Activated CD8-positive, alpha-beta T cell treated with anti-CD3 and anti-CD28 coated beads, Interleukin-2, amount 10 ng/mL, durations not matched to agents 7 days and 5 days (primary cell): Measurements from ENCODE around the gene TTC36. TPM values are rescaled to one million over a fixed set of nuclear protein-coding genes. Genes with fewer than 3 reads are reported as not detected.

Experiments
- ATAC-seq: fragments of 150-1000 bp; cut with Tn5 transposase; one replicate; pipeline ENCODE4 v1.10.0; 2021; ENCODE audit warnings: moderate library complexity
- CTCF ChIA-PET: fragments of 350-600 bp; sonication (Branson Sonifier 250); formaldehyde crosslinking; loops from one replicate; lab custom pipeline; 2021; ENCODE audit warnings: antibody characterized with exemption; lab: Charles Lee
- POLR2A ChIA-PET: fragments of 350-600 bp; sonication (Branson Sonifier 250); formaldehyde crosslinking; loops from one replicate; lab custom pipeline; 2021; ENCODE audit warnings: antibody characterized with exemption; lab: Charles Lee
- DNase-seq: peaks from one replicate; pipeline ENCODE4 v3.0.0-alpha.2; 2020
- H3K27ac Mint-ChIP-seq: one replicate; pipeline ENCODE4 v1.8.0; 2021; ENCODE audit warnings: mild to moderate bottlenecking, mixed read lengths
- H3K27me3 Mint-ChIP-seq: one replicate; pipeline ENCODE4 v1.8.0; 2021; ENCODE audit warnings: low read depth, mixed read lengths
- H3K36me3 Mint-ChIP-seq: one replicate; pipeline ENCODE4 v1.8.0; 2021; ENCODE audit warnings: low read depth, mixed read lengths
- H3K4me1 Mint-ChIP-seq: one replicate; pipeline ENCODE4 v1.8.0; 2021; ENCODE audit warnings: low read depth, mixed read lengths
- H3K4me3 Mint-ChIP-seq: one replicate; pipeline ENCODE4 v1.8.0; 2021; ENCODE audit warnings: mild to moderate bottlenecking, mixed read lengths
- H3K9me3 Mint-ChIP-seq: one replicate; pipeline ENCODE4 v1.8.0; 2022; ENCODE audit warnings: mixed read lengths; ENCODE audit not compliant: insufficient read depth
- total RNA-seq, 2 experiments: library from RNA; stranded (reverse); gene quantifications; one replicate each; pipeline ENCODE4 v1.2.3, GENCODE V29; 2021

TTC36 gene
- total RNA-seq, 2 experiments from 2014 or later = 0.37 to 0.99 TPM

DNA sequence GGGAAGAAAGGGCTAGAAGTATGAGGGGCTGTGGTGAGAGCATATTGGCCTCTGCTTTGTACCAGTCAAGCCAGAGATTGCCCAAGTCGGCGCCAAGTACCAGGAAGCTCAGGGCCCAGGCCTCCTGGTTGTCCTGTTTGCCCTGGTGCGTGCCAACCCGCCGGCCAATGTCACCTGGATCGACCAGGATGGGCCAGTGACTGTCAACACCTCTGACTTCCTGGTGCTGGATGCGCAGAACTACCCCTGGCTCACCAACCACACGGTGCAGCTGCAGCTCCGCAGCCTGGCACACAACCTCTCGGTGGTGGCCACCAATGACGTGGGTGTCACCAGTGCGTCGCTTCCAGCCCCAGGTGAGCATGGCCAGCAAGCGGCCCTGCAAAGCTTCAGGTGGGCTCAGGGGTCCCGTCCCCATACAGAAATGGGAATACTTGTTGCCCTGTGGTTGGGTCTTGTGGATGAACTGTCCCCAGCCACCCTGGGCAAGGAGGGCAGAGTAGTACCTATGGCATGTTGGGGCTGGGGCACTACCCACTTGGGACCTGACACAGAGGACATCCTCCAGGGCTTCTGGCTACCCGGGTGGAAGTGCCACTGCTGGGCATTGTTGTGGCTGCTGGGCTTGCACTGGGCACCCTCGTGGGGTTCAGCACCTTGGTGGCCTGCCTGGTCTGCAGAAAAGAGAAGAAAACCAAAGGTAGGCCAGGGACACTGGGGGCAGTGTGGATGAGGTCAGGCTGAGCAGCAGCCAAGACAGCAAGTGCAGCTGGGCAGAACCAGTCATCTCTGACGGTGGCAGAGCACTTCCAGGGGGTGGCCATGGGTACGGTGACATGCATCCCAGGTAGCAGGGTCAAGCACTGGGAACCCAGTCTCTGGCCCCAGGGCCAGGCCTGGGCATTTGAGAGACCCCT is 5.8 kb downstream of the TTC36 start:
- ATAC-seq = no peak
- no peak overlapping the region for H3K27ac Mint-ChIP-seq
- H3K4me3 Mint-ChIP-seq = no peak overlapping the region
- POLR2A ChIA-PET = no interaction called here
- H3K4me1 Mint-ChIP-seq = peaks cover 24% of the 10 kb centered on the region
- no peaks in the 10 kb centered on the region for H3K27me3 Mint-ChIP-seq
- CTCF ChIA-PET = no interaction called here
- no peaks in the 10 kb centered on the region for H3K36me3 Mint-ChIP-seq
- H3K9me3 Mint-ChIP-seq = no peaks in the 10 kb centered on the region
- DNase-seq = no peak

DNA sequence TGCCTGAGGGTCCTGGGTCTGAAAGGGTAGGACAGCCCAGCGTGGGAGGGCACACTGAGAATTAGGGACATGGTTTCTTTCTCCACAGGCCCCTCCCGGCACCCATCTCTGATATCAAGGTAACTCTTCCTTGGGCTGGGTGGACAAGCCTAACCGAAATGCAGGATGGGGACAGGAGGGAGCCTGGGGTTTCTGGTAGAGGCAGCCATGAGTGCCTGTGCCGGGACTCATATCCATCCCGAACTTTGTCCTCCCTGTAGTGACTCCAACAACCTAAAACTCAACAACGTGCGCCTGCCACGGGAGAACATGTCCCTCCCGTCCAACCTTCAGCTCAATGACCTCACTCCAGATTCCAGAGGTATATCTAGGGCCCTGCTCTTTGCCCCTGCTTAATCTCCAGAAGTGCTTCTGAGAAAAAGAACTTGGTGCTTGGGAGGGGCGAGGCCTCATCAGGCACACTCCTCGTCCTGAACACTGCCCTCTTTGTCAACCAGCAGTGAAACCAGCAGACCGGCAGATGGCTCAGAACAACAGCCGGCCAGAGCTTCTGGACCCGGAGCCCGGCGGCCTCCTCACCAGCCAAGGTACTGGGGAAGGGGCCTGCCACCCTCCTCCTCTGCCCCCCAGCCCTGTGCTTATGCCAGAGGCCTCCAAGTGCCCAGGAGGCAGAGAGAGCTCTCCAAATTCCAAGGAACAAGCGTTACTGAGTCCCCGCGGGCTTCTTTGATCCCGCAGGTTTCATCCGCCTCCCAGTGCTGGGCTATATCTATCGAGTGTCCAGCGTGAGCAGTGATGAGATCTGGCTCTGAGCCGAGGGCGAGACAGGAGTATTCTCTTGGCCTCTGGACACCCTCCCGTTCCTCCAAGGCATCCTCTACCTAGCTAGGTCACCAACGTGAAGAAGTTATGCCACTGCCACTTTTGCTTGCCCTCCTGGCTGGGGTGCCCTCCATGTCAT is 6.8 kb downstream of the TTC36 start:
- Mint-ChIP-seq H3K9me3 (no peaks in the 10 kb centered on the region), H3K4me3 (no peak overlapping the region), H3K27ac (no peak overlapping the region), H3K36me3 (peaks cover 2% of the 10 kb centered on the region), H3K4me1 (peaks cover 23% of the 10 kb centered on the region), H3K27me3 (no peaks in the 10 kb centered on the region)
- DNase-seq = no peak
- ATAC-seq = no peak
- POLR2A ChIA-PET = no interaction called here
- CTCF ChIA-PET = no interaction called here

DNA sequence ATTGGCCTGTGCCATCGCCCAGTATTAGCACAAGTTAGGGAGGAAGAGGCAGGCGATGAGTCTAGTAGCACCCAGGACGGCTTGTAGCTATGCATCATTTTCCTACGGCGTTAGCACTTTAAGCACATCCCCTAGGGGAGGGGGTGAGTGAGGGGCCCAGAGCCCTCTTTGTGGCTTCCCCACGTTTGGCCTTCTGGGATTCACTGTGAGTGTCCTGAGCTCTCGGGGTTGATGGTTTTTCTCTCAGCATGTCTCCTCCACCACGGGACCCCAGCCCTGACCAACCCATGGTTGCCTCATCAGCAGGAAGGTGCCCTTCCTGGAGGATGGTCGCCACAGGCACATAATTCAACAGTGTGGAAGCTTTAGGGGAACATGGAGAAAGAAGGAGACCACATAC is 8.0 kb downstream of the TTC36 start:
- H3K27ac Mint-ChIP-seq = no peak overlapping the region
- H3K27me3 Mint-ChIP-seq = no peaks in the 10 kb centered on the region
- CTCF ChIA-PET = no interaction called here
- H3K4me1 Mint-ChIP-seq = peaks cover 11% of the 10 kb centered on the region
- H3K9me3 Mint-ChIP-seq = no peaks in the 10 kb centered on the region
- H3K4me3 Mint-ChIP-seq = no peak overlapping the region
- DNase-seq = no peak
- peaks cover 2% of the 10 kb centered on the region for H3K36me3 Mint-ChIP-seq
- POLR2A ChIA-PET = no interaction called here
- no peak for ATAC-seq

DNA sequence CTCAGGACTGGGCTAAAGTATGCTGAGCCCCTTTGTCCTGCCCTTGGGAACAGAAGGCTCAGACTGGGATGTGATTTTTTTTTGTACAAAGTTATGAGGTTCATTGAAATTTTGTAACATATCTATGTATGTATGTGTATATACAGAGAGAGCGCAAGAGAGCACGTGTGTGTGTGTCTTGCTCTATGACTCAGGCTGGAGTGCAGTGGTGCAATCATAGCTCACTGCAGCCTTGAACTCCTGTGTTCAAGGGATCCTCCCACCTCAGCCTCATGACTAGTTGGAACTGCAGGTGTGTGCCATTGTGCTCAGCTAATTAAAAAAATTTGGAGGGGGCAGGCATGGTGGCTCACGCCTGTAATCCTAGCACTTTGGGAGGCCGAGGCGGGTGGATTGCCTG is 9.5 kb downstream of the TTC36 start:
- no peak overlapping the region for H3K27ac Mint-ChIP-seq
- H3K9me3 Mint-ChIP-seq = no peaks in the 10 kb centered on the region
- peaks cover 6% of the 10 kb centered on the region for H3K4me1 Mint-ChIP-seq
- DNase-seq (no peak), ATAC-seq (no peak)
- no peaks in the 10 kb centered on the region for H3K27me3 Mint-ChIP-seq
- H3K36me3 Mint-ChIP-seq = peaks cover 2% of the 10 kb centered on the region
- ChIA-PET POLR2A (no interaction called here), CTCF (interaction anchor here (1.0 kb wide), 1 partner anchor 72 kb away, joined by 4 read pairs; no protein-coding TSS in a partner anchor)
- no peak overlapping the region for H3K4me3 Mint-ChIP-seq

DNA sequence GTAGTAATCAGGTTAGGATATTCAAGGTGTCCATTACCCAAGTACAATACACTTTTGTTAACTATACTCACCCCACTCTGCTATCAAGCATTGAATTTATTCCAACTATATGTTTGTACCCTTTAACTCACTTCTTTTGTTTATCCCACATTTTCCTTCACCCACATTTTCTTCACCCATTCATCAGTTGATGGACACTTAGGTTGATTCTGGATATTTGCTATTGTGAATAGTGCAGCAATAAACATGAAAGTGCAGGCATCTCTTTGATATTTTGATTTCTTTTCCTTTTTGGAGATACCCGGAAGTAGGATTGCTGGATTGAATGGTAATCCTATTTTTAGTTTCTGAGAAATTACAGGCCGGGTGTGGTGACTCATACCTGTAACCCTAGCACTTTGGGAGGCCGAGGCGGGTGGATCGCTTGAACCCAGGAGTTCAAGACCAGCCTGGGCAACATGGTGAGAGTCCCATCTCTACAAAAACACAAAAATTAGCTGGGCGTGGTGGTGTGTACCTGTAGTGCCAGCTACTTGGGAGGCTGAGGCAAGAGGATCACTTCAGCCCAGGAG is 10.2 kb downstream of the TTC36 start:
- no peak for ATAC-seq
- Mint-ChIP-seq H3K4me3 (no peak overlapping the region), H3K36me3 (peaks cover 2% of the 10 kb centered on the region), H3K9me3 (no peaks in the 10 kb centered on the region), H3K27ac (no peak overlapping the region), H3K4me1 (peaks cover 2% of the 10 kb centered on the region), H3K27me3 (no peaks in the 10 kb centered on the region)
- no peak for DNase-seq
- ChIA-PET CTCF (no interaction called here), POLR2A (no interaction called here)

DNA sequence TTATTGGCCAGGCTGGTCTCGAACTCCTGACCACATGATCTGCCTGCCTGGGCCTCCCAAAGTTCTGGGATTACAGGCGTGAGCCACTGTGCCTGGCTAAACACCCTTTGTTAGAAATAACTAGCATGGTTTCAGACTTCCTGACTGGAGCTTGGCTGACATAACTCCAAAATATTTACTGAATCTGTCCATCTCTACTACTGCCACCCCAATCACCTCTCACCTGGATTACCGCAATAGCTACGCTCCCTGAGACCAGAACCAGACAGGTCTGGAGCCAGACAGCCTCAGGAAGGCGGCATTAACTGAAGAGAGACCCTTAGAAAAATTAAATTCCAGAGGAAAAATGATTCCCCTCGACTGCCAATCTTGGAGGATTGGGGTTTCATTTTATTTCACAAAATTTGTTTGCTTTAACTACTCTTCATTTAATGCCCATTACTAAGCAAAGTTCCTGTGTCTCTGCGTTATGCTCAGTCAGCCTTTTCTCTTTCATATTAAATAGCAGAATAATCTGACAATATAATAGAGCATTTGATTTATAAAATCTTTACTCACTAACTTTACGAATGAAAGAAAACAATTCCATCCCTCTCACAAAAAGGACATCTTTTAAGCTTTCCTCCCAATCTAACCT is 16.9 kb downstream of the TTC36 start:
- DNase-seq (no peak), ATAC-seq (no peak)
- POLR2A ChIA-PET = no interaction called here
- Mint-ChIP-seq H3K4me3 (no peak overlapping the region), H3K27ac (no peak overlapping the region), H3K4me1 (no peaks in the 10 kb centered on the region), H3K36me3 (no peaks in the 10 kb centered on the region), H3K9me3 (no peaks in the 10 kb centered on the region), H3K27me3 (no peaks in the 10 kb centered on the region)
- CTCF ChIA-PET = no interaction called here

DNA sequence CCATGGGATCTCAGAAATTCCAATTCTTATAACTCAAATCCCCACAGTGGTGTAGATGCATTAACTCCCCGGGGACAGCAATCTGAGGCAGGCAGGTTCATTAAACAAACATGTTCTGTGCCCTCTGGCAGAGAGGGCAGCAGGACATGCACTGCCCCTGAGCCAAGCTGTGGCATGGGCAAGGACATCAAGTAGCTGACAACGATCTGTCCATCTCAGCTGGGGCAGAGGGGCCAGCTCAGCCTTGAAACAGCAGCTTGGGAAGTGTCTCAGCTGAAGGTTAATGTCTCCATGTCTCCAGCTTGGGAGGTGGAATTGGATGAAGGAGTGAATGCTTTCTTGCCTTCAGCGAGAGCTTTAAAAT is 17.4 kb downstream of the TTC36 start:
- ChIA-PET CTCF (no interaction called here), POLR2A (no interaction called here)
- no peak for DNase-seq
- no peak overlapping the region for H3K4me3 Mint-ChIP-seq
- H3K27me3 Mint-ChIP-seq = no peaks in the 10 kb centered on the region
- no peak overlapping the region for H3K27ac Mint-ChIP-seq
- no peaks in the 10 kb centered on the region for H3K9me3 Mint-ChIP-seq
- no peaks in the 10 kb centered on the region for H3K36me3 Mint-ChIP-seq
- no peak for ATAC-seq
- H3K4me1 Mint-ChIP-seq = no peaks in the 10 kb centered on the region

DNA sequence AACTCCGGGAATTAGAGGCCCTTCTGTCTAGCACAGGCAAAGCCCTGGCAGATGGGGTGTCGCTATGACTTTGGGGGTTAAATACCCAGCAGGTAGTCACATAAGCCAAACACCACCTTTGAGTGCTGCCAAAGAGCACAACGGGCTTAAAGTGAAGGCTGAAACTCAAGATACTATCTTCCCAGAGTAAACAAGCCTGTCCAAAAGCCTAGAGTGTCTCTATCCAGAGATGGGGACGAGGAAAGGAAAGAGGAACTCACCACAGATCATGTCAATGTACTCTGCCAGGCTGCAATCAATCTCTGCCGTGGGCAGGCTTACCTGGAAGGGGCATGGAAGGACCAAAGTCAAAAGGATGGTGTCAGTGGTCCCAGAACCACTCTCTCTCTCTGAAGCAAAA is 18.3 kb downstream of the TTC36 start:
- ChIA-PET POLR2A (no interaction called here), CTCF (interaction anchor here (0.6 kb wide), 1 partner anchor 94 kb away, joined by 3 read pairs; no protein-coding TSS in a partner anchor)
- Mint-ChIP-seq H3K27me3 (no peaks in the 10 kb centered on the region), H3K9me3 (no peaks in the 10 kb centered on the region), H3K4me3 (no peak overlapping the region), H3K4me1 (no peaks in the 10 kb centered on the region), H3K36me3 (no peaks in the 10 kb centered on the region), H3K27ac (no peak overlapping the region)
- ATAC-seq = no peak
- no peak for DNase-seq

DNA sequence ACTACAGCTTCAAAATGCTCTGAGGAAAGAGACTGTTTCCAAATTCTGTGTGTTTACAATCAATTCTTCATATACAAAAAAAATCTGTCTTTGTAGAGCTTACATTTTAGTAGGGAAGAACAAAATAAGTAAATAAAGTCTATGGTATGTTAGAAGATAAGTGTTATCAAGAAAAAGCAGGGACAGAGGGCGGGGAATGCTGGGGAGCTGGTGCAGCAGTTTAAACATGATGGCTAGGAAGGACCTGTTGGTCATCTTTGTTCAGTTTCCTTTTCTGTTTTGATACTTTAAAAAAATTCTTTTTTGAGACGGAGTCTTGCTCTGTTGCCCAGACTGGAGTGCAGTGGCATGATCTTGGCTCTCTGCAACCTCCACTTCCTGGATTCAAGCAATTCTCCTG is 19.9 kb downstream of the TTC36 start:
- no peak overlapping the region for H3K27ac Mint-ChIP-seq

DNA sequence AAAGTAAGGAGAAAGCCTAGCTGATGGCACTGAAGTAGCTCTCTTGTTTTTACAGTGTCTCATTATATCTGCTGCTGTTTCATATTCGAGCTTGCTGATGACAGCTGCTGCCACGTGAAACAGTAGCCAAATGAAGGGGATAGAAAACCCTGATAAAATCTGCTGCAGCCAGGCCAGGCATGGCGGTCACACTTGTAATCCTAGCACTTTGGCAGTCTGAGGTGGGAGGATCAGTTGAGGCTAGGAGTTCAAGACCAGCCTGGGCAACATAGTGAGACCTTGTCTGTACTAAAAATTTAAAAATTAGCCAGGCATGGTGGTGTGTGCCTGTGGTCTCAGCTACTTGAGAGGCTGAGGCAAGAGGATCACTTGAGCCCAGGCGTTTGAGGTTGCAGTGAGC is 25.1 kb downstream of the TTC36 start:
- Mint-ChIP-seq H3K9me3 (no peaks in the 10 kb centered on the region), H3K36me3 (peaks cover 12% of the 10 kb centered on the region), H3K4me3 (no peak overlapping the region), H3K4me1 (no peaks in the 10 kb centered on the region), H3K27me3 (no peaks in the 10 kb centered on the region), H3K27ac (no peak overlapping the region)
- DNase-seq = no peak
- ChIA-PET CTCF (no interaction called here), POLR2A (interaction anchor here (0.6 kb wide), 1 partner anchor 79 kb away, joined by 3 read pairs; no protein-coding TSS in a partner anchor)
- ATAC-seq = no peak

More for the DNA sequence above, 19.9 kb downstream of the TTC36 start:
- ATAC-seq = no peak
- H3K36me3 Mint-ChIP-seq = peaks cover 6% of the 10 kb centered on the region
- no peak overlapping the region for H3K4me3 Mint-ChIP-seq
- no peaks in the 10 kb centered on the region for H3K27me3 Mint-ChIP-seq
- no peaks in the 10 kb centered on the region for H3K9me3 Mint-ChIP-seq
- no peak for DNase-seq
- POLR2A ChIA-PET = no interaction called here
- no peaks in the 10 kb centered on the region for H3K4me1 Mint-ChIP-seq
- CTCF ChIA-PET = no interaction called here

DNA sequence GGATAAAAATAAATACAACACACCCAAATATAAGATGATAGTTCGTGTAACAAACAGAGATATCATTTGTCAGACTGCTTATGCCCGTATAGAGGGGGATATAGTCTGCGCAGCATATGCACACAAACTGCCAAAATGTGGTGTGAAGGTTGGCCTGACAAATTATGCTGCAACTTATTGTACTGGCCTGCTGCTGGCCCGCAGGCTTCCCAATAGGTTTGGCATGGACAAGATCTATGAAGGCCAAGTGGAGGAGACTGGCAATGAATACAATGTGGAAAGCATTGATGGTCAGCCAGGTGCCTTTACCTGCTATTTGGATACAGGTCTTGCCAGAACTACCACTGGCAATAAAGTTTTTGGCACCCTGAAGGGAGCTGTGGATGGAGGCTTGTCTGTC is 33.5 kb downstream of the TTC36 start:
- ATAC-seq = no peak
- H3K36me3 Mint-ChIP-seq = peaks cover 8% of the 10 kb centered on the region
- peaks cover 10% of the 10 kb centered on the region for H3K4me1 Mint-ChIP-seq
- DNase-seq = no peak
- H3K9me3 Mint-ChIP-seq = no peaks in the 10 kb centered on the region
- no peaks in the 10 kb centered on the region for H3K27me3 Mint-ChIP-seq
- H3K4me3 Mint-ChIP-seq = no peak overlapping the region
- POLR2A ChIA-PET = no interaction called here
- CTCF ChIA-PET = no interaction called here
- no peak overlapping the region for H3K27ac Mint-ChIP-seq
